ENCODE measurements around the gene SLC6A5. TPM values are rescaled to one million over a fixed set of nuclear protein-coding genes. Genes with fewer than 3 reads are reported as not detected.

The SLC6A5 gene
- total and polyA plus RNA-seq, 2 of the 8 experiments (the other 6 are each of a cell fraction or from before 2014, with no cell fraction given): not detected

DNA sequence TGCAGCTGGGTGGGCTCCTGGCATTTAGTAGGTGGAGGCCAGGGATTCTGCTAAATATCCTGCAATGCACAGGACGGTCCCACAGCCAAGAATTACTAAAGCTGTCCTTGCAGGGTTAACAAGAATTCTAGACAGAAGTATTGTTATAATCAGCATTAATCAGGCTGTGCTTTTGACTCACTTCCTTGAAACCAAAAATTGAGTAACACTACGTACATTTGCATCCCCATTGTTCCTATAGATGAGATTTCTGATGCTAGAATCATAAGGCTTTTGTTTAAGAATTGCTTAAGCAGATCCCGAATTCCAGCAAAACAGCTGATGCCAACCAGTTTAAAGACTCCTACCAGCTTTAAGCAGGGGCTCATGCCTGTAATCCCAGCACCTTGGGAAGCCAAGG lies 11.4 kb downstream of the SLC6A5 start:
- H3K27ac ChIP-seq (ENCODE audit: low read depth, low read length): no peak overlapping the region
- H3K14ac ChIP-seq (ENCODE audit: insufficient read length): no peak overlapping the region
- no peak overlapping the region for H3K4ac ChIP-seq (replicated peaks; ENCODE audit: insufficient read length, low read depth, low read length)
- WGBS, 2 experiments (ENCODE audit: extremely low coverage in 1 of 2, insufficient coverage in 1 of 2, insufficient read length in 1 of 2, insufficient replicate concordance in 2 of 2, low coverage in 1 of 2, low lambda C conversion rate in 2 of 2, missing lambda C conversion rate in 1 of 2): 65% methylated on average over 3 of the region's 3 CpGs; no CpG with 5 or more reads in 1 of the 2 experiments
- CTCF ChIA-PET (ENCODE audit: partially characterized antibody): interaction anchor here (0.6 to 5.0 kb wide), 18 partner anchors 9 to 942 kb away, joined by 3 to 53 read pairs (median 4); no protein-coding TSS in a partner anchor
- no peaks in the 10 kb centered on the region for H3K36me3 ChIP-seq (ENCODE audit: control insufficient read depth in 2 of 4, insufficient read depth in 4 of 4, low read length in 3 of 4)
- H2BK12ac ChIP-seq (ENCODE audit: low read depth, low read length): no peak overlapping the region
- no peaks in the 10 kb centered on the region; a peak in 2 of 7 replicates for H3K4me1 ChIP-seq (replicated peaks in 1 of 4; ENCODE audit: control insufficient read depth in 3 of 4, insufficient read depth in 4 of 4, low read length in 3 of 4)
- TF ChIP-seq BACH1 (IDR thresholded peaks at IDR 0.05; ENCODE audit: low read length) (no peak), CBX5 (IDR thresholded peaks at IDR 0.05; ENCODE audit: low read depth, low read length) (no peak)
- TF ChIP-seq, protein P1, sequence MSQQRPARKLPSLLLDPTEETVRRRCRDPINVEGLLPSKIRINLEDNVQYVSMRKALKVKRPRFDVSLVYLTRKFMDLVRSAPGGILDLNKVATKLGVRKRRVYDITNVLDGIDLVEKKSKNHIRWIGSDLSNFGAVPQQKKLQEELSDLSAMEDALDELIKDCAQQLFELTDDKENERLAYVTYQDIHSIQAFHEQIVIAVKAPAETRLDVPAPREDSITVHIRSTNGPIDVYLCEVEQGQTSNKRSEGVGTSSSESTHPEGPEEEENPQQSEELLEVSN (IDR thresholded peaks at IDR 0.05): no peak
- H3K9ac ChIP-seq (replicated peaks in 1 of 4; ENCODE audit: extremely low read depth in 1 of 4, low read depth in 3 of 4, low read length in 3 of 4): no peak overlapping the region
- H4K8ac ChIP-seq (ENCODE audit: extremely low read depth, insufficient read depth, low read length): no peak overlapping the region
- H2BK15ac ChIP-seq (ENCODE audit: low read length): no peak overlapping the region
- no peaks in the 10 kb centered on the region for H3K9me3 ChIP-seq (ENCODE audit: insufficient read depth in 2 of 2, low read depth in 1 of 2, low read length in 1 of 2)
- H3K23ac ChIP-seq (ENCODE audit: insufficient read length): no peak overlapping the region
- H3K79me1 ChIP-seq (ENCODE audit: low read depth, low read length): no peaks in the 10 kb centered on the region
- H2BK20ac ChIP-seq (ENCODE audit: low read length): no peak overlapping the region
- H3K4me3 ChIP-seq (ENCODE audit: extremely low read depth in 1 of 4, insufficient read depth in 2 of 4, low read depth in 3 of 4, low read length in 4 of 4): no peak overlapping the region
- H4K20me1 ChIP-seq (replicated peaks in 1 of 2; ENCODE audit: control insufficient read depth in 1 of 2, insufficient read depth in 2 of 2, low read length in 2 of 2): no peaks in the 10 kb centered on the region
- FAIRE-seq (peak; percentile 24), DNase-seq (ENCODE audit: low read depth in 1 of 2, low spot score in 2 of 2) (no peak)
- no peaks in the 10 kb centered on the region for H3K79me2 ChIP-seq (ENCODE audit: control insufficient read depth in 1 of 2, insufficient read depth in 2 of 2, low read length in 2 of 2)
- H2BK5ac ChIP-seq (ENCODE audit: low read depth, low read length): no peak overlapping the region
- H3K4me2 ChIP-seq (ENCODE audit: insufficient read depth in 1 of 2, low read depth in 2 of 2, low read length in 2 of 2): no peak overlapping the region
- no peak overlapping the region for H3K56ac ChIP-seq (replicated peaks; ENCODE audit: insufficient read length, low read depth, low read length)
- H3K27me3 ChIP-seq (replicated peaks in 1 of 4; ENCODE audit: control insufficient read depth in 3 of 4, extremely low read depth in 1 of 4, insufficient read depth in 3 of 4, low read length in 3 of 4): peaks cover 0 to 4% (median 0%) of the 10 kb centered on the region in 4 experiments; a peak in 3 of 7 replicates
- H3K23me2 ChIP-seq (ENCODE audit: low read depth, low read length): no peaks in the 10 kb centered on the region
- no peak overlapping the region for H3K18ac ChIP-seq (ENCODE audit: extremely low read depth, low read length)
- POLR2A ChIA-PET (ENCODE audit: partially characterized antibody): interaction anchor here (0.7 to 1.7 kb wide), 3 partner anchors 15 to 221 kb away, joined by 3 read pairs; no protein-coding TSS in a partner anchor
- no peak overlapping the region for H2AK5ac ChIP-seq (ENCODE audit: low read depth, low read length)
- no peak overlapping the region for H4K91ac ChIP-seq (replicated peaks; ENCODE audit: insufficient read length, low read length)
- H4K5ac ChIP-seq (ENCODE audit: insufficient read length, low read depth, low read length): no peak overlapping the region
- H2BK120ac ChIP-seq (replicated peaks; ENCODE audit: low read depth, low read length): no peak overlapping the region
- H2AFZ ChIP-seq (ENCODE audit: low read length): 0 out of 2 replicates have a peak overlapping the region, but pooled peaks have one; percentile 2
